Activated CD4-positive, alpha-beta T cell treated with anti-CD3 and anti-CD28 coated beads for 1 hour (primary cell): ENCODE data around the gene GPD2.
A peak's percentile ranks its signal among the peaks of the same experiment; 100 is the strongest.

ENCODE experiments used
- DNase-seq: peaks from one replicate; pipeline ENCODE4 v3.0.0-alpha.2; 2020

GPD2 gene

GRCh38 chr2:156435718-156436496, at the start of gene GPD2:
GPD2 (plus strand) TSS chr2:156436379; CDS start chr2:156476106, 39,727 bp downstream.
- peak; percentile 37 for DNase-seq

DNA sequence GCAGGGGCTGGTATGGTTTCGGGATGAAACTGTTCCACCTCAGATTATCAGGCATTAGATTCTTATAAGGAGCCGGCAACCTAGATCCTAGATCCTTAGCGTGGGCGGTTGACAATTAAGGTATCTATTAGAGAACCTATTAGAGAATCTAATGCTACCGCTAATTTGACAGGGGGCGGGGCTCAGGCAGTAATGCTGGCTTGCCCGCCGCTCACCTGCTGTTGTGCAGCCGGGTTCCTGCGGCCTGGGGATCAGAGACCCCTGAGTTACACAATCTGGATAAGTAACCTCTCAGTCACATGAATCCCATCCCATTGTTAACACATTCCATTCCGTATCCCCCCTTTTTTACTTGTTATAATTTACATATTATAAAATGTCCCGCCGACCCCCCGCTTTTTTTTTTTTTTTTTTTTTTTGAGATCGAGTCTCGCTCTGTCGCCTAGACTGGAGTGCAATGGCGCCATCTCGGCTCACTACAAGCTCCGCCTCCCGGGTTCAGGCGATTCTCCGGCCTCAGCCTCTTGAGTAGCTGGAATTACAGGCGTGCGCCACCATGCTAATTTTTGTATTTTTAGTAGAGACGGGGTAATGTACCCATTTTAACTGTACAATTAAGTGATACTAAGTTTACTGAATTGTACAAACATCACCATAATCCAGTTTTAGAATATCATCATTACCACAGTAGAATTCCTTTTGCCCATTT, 42.0 kb upstream of the GPD2 start:
- no peak for DNase-seq

GRCh38 chr2:156396126-156396525, 40.1 kb upstream of the GPD2 start:
- DNase-seq: no peak

- no peak for DNase-seq
Measured at GRCh38 chr2:156397229-156397628, 39.0 kb upstream of the GPD2 start.

- no peak for DNase-seq
Measured at GRCh38 chr2:156398176-156398575, 38.0 kb upstream of the GPD2 start.

- DNase-seq: no peak
Measured at GRCh38 chr2:156399224-156399949, 36.8 kb upstream of the GPD2 start.

DNA sequence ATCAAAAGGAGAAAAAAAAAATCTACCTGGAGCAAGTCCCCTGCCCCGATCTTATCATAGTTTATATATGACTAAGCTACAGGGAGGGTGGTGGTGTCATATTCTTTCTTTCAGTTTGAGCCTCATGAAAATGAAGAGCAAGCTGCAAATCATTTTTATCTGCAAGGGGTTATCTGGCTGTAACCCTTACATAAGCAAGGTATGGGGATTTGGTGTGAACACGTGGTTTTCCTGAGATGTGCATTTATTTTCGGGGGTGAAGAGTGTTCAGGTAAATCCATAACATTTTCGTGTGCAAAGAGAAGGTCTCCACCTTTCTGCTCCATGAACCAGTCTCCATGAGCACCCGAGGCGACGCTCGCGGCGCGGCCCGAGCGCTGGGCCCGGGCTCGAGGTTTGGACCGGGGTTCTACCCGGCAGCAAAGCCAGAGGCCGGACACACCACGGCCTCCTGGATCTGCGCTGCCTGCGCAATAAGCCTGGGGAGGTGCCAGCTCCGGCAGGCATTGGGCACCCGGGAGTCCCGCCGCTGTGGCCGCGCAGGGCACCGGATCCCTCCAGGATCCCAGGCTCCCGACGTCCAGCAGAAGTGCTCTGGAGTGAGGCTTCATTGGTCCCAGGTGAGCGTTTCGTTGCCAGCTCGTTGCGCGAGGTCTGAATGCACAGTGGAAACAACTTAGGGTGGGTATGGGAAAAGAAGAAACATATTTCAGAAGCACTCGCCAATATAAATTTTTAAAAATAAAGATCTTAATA, 36.1 kb upstream of the GPD2 start:
- no peak for DNase-seq

GRCh38 chr2:156400706-156401678, 35.2 kb upstream of the GPD2 start:
- peak; percentile 71 for DNase-seq

GRCh38 chr2:156401861-156402260, 34.3 kb upstream of the GPD2 start:
- DNase-seq: no peak

DNA sequence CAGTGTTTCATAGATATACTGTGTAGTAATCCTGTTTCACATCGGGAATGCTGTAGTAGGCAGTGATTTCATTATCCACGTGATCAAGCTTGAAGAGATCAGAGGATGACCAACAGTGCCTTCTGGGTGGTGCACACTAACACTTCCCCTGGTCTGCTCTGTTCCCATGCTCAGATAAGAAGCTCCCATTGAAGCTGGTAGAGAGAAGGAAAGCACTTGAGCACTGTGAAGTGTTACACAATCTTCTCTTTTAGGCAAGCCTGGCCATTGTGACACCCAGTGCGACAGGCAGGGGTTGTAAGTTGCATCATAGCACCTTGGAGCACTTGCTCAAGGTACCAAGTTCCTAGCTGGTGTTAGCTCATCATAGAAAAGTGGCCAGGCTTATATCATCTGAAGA, 30.6 kb upstream of the GPD2 start:
- DNase-seq: no peak

GRCh38 chr2:156411835-156412234, 24.3 kb upstream of the GPD2 start:
- no peak for DNase-seq

DNA sequence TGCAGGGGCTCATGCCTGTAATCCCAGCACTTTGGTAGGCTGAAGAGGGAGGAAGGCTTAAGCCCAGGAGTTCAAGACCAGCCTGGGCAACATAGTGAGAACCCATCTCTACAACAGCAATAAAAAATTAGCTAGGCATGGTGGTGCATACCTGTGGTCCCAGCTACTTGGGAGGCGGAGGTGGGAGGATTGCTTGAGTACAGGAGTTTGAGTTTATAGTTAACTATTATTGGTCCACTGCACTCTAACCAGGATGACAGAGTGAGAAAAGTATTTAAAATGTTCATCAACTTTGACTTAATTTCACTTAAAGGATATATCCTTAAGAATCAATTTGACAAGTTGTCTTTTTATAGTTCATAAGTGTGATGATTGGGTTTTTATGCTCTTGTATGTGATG, 14.3 kb upstream of the GPD2 start:
- no peak for DNase-seq

- no peak for DNase-seq
Measured at GRCh38 chr2:156423674-156424282, 12.4 kb upstream of the GPD2 start.

DNA sequence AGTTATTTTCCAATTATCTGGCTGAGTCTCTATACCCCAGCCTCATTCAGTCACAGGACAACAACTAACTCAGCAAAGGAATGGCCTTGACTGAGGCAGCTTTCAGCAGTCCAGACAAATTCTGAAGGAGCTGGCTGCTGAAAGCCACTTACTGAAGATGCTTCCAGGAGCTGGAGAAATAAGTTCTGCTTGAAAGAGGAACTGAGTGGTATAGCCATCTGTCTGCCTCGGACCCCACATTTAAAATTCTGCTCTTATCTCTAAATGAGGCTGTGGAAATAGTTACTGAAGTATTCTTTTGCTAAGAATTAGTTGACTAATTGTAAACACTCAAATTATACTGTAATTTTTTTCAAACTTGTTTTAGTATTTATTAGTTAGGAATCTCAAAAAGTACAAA, 9.1 kb upstream of the GPD2 start:
- DNase-seq: no peak

- DNase-seq: no peak
Measured at GRCh38 chr2:156429211-156429610, 7.0 kb upstream of the GPD2 start.

DNA sequence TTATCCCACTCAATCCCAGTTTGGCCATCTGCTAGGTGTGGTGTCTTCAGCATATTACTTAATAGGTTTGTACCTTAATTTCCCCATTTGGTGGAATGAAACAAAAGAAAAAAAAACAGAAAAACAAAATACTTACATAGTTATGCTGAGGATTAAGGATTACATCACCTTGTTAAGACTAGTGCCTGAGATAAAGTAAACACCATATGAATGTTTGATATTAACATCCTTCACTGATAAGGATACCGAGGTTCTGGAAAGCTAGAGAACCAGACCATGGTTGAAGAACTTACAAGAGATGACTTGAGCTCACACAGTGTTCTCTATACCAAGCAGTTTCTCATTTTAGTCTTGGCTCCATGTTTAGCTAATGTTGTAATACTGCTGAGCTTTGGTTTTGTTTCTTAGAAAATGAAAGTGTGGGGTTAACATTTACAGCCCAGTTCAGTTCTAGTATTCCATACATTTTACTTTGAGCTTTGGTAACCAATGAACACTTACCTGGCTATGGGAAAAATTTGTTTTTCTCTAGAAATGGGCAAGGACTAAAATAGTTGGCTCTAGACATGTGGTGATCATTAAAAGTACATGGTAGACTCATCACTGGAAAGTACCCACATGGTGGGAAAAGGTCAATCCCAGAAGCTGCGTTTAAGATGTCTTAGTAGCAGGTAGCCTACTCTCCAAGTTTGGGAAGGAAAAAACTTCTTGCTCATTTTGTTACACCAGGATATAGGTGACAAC, 5.8 kb upstream of the GPD2 start:
- no peak for DNase-seq

DNA sequence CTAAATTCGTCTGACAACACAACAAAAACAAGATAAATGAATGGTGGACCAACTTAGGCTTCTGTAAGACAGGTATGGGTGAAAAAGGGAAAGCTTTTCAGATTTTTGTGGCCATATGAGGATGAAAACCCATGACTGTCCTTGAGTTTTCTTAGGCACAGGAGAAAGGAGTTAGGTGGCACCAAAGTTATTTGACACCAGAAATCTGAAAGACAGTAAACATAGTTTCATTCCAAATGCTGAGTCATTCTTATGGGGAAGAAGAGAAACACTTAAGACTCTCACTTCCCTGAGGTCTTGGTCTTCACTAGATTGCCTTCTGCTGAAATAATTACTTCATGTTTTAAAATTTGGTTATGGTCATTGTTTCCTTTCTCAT, 5.2 kb upstream of the GPD2 start:
- DNase-seq: no peak

DNA sequence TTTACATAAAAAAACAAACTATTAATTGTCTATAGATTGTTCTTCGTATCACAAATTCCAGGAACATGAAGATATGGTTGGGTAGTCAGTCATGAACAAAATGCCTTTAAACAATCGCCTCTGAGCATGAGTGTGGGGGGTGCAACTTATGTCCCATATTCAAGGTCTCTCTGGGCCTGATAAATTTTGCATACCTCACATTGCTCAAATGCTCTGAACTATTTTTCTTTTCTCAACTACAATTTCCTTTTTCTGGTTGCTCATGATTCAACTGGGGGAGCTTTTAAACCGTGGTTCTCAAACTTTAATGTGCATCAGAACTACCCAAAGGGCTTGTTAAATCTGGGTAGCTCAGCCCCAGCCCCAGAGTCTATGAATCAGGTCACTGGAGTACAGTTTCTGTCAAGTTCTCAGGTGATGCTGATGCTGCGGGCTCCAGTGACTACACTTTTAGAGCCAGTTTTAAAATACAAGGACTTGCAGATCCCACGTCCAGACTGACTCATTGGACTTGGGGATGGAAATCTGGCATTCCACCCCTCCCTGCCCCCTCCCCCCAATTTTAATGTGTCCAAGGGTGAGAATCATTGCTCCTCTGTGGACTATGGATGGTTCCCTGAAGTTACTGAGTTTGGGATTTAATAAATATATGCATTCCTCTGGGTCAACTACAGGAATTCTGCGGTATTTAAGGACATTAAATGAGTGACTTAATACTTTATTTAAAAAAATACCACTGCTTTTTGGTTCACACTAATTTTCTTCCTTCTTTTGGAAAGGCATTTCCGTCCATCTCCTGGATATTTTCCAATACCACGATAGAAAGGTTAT, 1.5 kb upstream of the GPD2 start:
- DNase-seq: no peak

DNA sequence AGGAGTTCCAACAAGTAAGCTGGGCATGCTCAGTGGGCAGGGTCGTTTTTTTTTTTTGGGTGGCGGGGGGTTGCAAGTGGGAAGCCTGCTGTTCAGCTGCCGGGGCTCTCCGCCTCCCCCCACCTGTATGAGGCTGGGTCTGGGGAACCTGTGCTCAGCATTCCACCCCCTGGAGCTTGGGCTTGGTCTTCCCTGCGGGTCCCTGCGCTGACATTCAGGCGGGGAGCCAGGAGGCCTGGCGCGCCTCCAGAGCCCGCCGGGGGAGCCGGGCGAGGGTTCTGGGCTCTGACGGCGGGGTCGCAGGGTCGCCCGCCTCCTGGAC, 822 bp upstream of the GPD2 start:
- DNase-seq: no peak
